ENCODE measurements around the gene ZNG1B.
"Not testable (repeated sequence)": the region's sequence is repeated elsewhere in the genome, so short reads cannot be mapped to it uniquely, and the experiment has no call there.

Gene ZNG1B

GRCh38 chr2:113437508-113438465, at the start of gene ZNG1B:
Gene ZNG1B (plus strand): TSS chr2:113437691. CDS start chr2:113437869, 178 bp downstream.
- not testable (repeated sequence) for DNase-seq

DNA sequence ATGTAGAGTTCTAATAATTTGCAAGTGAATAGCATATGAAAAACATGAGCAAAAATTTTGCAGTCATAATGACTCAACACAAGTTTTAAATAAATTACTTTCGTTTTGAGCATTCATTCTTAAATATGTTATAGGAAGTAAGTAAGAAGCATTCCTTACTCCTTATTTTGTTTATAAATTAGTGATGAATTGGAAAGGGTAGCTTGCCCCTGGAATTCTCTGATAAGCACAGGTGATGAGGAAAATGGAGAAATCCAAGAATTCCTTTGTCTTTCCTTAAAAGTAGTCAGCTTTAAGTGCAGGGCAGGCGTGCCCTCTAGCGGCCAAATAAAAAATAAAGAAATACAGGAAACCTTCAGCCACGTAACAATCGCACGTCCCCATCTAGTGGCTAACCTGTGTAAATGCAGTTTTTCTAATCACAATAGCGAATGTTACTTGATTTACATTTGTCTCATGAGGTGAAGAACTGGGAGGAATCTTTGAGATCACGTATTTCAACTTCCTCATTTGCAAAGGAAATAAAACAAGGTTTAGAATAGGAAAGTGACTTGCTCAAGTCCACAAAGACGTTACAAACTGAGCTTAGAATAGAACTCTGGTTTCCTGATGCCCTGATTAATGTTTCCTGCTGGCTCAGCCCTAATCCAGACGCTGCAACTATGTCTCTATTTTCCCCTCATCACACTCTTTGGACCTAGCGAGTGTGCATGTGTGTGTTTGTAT, 47.2 kb upstream of the ZNG1B start:
- no peak for DNase-seq

DNA sequence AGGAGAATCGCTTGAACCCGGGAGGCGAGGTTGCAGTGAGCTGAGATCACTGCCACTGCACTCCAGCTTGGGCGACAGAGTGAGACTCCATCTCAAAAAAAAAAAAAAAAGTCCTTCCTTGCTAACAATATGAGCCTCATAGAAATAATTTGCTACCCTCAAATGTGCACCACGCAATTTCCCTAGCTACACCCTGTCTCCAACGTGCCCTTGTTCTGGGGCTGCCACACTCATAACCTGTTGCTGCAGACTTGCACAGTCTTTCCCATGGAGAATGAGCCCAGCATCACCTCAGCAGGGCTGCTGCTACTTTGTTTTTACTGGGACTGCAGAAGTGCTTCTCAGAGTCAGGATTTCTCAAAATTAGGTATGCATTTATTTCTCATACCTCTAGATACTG, 46.4 kb upstream of the ZNG1B start:
- no peak for DNase-seq

DNA sequence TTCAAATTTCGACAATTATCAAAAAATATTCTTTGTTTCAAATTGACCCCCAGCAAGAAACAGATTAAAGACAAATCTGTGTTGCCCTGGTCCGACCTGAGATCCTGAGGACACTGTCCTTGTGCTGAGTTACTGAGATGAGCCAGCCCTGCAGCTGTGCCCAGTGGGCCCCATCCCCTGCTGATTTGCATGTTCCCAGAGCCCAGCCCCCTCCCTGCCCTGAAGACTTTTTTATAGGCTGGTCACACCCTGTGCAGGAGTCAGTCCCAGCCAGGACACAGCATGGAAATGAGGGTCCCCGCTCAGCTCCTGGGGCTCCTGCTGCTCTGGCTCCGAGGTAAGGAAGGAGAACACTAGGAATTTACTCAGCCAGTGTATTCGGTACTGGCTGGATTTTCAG, 31.4 kb upstream of the ZNG1B start:
- no peak for DNase-seq

DNA sequence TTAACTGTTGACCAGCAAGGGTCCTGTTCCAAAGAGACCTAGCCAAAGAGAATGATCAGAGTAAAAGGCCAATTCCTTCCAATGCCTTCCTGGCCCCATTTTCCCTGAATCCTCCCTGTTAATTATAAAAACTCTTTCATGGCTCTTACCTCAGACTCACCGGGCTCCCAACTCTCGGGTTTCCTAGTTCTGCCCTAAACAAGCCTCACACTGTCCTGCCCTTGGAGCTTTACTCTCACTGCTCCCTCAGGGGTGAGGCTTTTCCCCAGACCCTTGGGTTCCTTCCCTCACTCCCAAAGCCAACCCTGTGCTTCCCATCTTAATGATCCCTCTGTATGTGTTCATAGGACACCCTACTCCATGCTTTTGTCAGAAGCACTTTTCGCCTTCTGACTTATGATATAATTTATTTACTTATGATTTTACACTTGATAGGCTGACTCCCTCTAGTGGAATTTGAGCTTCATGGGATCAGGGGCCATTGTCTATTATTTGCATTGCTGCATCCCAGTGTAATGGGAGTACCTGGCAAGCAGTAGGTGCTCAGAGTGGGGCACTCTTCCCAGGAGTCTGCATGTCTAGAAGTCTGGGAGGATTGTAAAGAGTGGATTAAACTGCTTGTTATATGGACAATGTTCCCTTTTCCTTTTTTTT, 29.9 kb upstream of the ZNG1B start:
- no peak for DNase-seq

GRCh38 chr2:113411725-113412352, 25.7 kb upstream of the ZNG1B start:
- DNase-seq: not testable (repeated sequence)

DNA sequence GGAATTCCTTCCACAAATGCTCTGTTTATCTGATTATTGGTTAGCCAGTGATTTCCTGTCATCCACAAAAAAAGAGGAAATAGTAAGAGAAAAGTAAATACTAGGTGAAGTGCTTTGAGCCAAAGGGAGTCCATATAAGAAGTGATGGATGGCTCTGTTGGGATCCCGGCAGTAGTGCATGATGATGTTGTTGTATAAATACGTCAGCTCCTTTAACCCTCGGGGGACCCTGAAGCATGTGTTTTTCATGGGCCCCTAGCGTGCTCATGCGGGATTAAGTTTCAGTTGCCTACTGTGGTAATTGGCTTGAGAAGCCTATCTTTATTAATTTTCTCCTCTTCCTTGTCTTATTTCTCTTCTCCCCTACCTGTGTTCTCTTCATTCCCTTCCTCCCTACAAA, 24.7 kb upstream of the ZNG1B start:
- DNase-seq: not testable (repeated sequence)

GRCh38 chr2:113431773-113432172, 5.7 kb upstream of the ZNG1B start:
- not testable (repeated sequence) for DNase-seq

DNA sequence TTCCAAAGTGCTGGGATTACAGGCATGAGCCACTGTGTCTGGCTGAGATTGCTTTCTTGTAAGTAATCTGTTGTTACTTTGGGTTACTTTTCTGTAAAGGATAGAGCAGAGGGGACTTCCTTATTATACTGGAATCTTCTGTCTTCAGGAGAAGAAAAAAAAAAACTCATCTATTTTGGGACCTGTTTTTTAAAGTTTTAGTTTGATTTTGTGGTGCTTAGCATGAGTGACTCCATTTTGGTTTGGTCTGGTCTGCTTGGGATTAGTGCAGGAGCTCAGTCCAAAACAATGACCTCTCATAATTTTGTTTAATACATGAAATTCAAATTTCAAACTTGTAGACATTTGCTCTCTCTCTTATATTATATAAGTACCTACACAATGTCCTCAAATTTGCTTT, 4.0 kb upstream of the ZNG1B start:
- DNase-seq: not testable (repeated sequence)

DNA sequence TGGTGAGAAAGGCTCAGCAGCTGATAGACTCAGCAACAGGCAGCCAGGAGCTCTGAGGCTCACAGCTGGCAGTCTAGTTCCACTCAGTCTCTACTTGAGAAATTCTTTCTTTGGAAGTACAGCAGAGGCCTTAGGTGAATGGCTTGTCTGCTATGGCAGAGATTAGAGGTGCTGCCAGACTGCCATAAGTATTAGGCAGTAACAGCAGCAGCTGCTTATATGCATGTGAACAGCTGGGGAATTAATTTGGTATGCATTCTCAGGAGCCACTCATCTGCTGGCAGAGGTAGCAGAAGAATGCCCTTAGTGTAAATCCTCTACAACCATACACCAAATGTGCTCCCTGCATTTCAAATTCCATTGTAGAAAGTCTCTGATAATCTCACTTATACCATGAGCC, 28.3 kb downstream of the ZNG1B start:
- not testable (repeated sequence) for DNase-seq

- DNase-seq: not testable (repeated sequence)
Measured at GRCh38 chr2:113476688-113477368, 39.3 kb downstream of the ZNG1B start.

DNA sequence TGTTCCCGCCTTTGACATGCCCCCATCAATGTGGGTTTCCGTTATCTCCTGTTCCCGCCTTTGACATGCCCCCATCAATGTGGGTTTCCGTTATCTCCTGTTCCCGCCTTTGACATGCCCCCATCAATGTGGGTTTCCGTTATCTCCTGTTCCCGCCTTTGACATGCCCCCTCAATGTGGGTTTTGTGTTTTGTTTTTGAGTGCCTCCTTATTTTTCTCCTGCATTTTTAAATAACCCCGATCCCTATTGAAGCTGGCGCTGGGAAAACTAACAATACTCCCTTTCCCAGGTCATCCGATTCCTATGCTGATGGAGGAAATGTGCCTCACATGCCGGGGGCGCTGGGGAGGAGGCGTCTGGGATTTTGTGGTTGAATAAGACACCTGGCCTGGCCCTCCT, 59.0 kb downstream of the ZNG1B start:
- not testable (repeated sequence) for DNase-seq

DNA sequence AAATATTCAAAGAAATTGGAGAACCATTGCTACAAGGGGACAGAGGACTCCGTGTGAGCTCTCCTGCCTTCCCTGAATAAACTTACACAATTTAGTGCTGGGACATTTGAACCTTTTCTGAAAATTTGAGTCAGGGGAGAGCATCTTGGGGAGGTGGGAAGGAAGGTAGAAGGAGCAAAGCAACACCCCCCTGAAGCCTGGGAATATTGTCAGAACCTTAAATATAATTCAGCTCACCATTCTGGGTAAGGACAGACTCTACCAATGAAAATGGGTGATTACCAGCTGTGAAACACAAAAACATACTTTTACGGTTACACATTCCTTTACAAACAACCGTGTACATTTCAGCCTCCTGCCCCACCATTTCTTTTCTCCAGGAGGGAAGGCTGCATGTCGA, 60.9 kb downstream of the ZNG1B start, which contains the start of gene FOXD4L1:
TSS of gene FOXD4L1 (plus strand) at position 301 of the 400 bp plus-strand sequence. CDS start 592 bp downstream, outside the sequence.
- DNase-seq: not testable (repeated sequence)

DNA sequence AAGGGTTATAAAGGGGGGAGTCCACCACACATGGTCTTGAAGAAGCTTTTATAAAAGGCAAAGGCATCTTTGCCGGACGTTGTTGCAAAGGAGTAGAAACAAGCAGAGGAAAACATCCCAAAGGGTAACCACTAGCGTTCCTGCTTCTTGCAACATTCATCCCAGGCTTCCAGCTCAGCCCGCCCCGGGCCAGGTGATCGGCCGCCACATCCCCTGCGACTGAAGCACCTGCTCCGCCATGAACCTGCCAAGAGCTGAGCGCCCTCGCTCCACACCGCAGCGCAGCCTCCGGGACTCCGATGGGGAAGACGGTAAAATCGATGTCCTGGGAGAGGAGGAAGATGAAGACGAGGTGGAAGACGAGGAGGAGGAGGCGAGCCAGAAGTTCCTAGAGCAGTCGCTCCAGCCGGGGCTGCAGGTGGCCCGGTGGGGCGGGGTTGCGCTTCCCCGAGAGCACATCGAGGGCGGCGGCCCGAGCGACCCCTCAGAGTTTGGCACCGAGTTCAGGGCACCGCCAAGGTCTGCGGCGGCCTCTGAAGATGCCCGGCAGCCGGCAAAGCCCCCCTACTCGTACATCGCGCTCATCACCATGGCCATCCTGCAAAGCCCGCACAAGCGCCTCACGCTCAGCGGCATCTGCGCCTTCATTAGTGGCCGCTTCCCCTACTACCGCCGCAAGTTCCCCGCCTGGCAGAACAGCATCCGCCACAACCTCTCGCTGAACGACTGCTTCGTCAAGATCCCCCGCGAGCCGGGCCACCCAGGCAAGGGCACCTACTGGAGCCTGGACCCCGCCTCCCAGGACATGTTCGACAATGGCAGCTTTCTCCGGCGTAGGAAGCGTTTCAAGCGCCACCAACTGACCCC, 61.8 kb downstream of the ZNG1B start:
- DNase-seq: not testable (repeated sequence)

GRCh38 chr2:113499886-113500722, 62.6 kb downstream of the ZNG1B start:
- DNase-seq: not testable (repeated sequence)

GRCh38 chr2:113500723-113501038, 63.2 kb downstream of the ZNG1B start:
- DNase-seq: not testable (repeated sequence)

DNA sequence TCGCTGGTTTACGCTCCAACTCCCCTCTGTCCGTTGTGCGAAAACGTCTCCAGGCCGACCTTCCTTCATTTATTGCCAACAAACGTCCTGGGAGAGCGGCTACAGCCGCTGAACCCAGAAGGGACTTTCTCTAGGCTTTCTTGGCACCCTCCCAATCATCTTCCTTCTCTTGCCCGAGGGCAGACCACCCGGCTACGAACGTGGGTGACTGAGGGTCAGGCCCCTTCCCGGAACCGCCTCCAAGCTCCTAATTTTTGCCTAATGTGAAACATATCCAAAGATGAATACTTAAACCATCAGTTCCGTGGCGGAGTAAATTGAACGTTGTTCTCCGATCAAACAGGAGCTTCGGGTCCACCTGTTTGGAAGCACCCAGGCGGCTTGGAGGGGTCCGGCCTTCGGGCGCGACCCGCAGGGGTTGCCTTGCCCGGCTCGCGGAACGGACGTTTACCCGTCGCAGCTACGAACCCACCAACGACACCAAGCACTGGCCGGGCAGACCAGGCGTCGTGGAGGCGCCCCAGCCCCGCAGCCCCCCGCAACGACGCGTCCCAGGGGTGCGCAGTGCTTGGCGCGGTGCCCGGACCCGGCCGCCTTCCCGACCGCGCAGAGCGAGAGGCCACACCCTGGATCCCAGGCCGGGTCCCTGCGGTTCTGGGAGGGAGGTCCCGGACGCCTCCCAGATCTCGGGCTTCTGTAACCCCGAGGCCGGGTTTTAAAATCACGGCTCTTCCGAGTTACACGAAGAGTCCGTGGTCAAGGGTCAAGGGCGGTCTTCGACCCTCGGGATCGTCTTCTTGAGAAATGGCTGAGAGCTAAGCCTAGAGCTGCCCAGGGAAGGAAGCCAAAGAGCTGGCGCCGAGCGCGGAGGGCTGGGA, 65.0 kb downstream of the ZNG1B start:
- DNase-seq: not testable (repeated sequence)
